Activated CD4-positive, CD25-positive, alpha-beta regulatory T cell treated with anti-CD3 and anti-CD28 coated beads, Interleukin-2, amount 50 U/mL, for 24 hours (primary cell): Measurements from ENCODE around the gene DNPH1.
A peak's percentile ranks its signal among the peaks of the same experiment; 100 is the strongest.

ENCODE experiments used
- ATAC-seq, 2 donors: fragments of 150-1000 bp; cut with Tn5 transposase; one replicate each; pipeline ENCODE4 v1.10.0; 2021; ENCODE audit warnings: mild to moderate bottlenecking in 1 of 2, moderate library complexity in 1 of 2

Gene DNPH1

DNA sequence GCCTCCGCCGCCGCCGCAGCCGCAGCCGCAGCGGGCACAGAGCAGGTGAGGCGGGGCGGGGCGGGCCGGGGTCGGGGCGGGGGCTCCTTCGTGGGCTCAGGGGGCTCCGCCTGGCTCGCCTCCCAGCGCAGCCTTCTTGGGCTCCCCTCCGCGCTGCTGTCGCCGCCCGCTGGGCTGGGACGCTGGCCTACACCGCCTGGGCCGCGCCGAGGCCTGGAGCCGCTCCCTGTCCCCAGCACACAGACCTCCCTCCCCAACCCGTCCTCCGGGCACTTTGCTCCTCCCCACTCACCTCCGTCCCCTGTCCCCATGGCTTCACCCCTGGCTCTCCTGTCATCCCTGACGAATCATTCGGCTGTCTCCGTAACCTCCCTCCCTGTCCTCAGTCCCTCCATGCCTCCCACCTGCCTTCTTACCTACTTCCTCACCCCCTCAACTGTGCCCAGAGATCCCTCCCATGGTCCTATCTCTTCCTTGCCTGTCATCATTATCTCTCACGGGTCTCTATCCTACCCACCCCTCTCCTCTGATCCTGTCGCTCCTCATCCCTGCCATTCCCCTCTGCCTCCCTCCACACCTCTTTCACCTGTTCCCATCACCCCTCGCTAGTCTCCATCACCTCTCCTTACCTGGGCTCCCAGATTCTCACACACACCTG lies 14.5 kb upstream of the DNPH1 start:
- ATAC-seq, result no peak

DNA sequence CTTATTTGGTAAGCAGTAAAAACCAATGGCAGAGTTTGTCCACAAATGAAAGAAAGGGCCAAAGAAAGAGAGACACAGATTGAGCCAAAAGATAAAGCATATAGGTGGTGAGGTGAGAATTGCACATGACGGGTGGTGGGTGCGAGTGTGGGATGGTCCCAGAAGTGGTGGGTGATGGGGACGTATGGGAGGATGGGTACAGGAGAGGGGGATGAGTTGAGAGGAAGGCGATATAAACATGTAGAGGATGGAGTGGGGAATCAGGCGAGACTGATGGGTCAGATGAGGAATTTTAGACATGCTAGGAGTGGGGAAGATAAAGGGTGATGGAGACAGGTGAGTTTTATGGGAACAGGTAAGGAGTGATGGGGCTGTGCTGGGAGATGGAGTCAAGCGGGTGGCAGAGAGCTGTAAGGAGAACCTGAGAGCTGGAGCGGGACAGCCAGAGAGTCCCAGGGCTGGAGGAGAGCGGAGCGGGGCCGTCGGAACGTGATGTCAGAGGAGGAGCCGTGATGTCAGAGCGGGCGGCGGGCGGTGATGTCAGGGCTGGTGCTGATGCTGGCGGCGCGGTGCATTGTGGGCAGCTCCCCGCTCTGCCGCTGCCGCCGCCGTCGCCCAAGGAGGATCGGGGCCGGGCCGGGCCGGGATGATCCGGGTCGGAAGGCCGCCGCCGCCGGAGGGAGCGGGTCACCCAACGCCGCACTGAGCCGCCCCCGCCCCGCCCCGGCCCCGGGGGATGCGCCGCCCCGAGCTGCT lies 13.8 kb upstream of the DNPH1 start, which contains the start of gene TTBK1:
Gene TTBK1, plus strand, starts transcription at position 574 of the 756 bp plus-strand sequence. CDS start 3,180 bp downstream, outside the sequence.
- no peak for ATAC-seq

DNA sequence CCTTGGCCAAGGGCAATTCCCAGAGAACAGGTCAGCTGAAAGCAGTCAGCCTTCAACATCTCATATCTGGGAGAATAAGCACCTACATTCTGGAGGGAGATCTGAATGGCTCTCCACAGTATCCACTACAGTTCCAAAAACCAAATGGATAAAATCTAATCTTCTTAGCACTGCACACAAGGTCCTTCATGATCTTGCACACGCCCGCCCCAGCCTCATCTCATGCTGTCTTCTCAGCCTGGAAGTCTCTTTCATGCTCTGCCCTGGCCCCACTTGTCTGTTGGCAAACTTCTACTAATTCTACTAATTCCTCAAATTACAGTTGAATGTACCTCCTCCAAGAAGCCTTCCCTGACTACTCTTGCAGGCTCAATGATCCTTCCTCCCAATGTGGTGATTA lies 12.2 kb upstream of the DNPH1 start:
- ATAC-seq, result no peak

DNA sequence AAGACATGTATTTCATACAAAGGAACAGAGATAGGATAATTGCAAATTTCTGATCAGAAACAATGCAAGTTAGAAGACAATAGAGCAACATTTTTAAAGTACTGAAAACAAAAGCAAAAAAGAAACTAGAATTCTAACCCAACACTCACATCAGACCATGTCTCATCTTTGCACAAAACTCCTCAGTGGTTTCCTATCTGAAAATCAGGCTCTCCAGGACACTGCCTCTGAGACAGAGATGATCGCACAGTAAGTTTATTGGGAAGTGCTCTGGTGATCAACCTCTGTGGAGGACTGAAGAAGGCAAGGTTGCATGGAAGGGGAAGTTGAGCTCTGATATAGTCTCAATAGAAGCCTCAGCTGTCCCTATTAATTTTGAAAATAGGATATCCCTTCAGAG lies 11.7 kb upstream of the DNPH1 start:
- ATAC-seq, result peak in 1 of 2 donors; percentile 28

DNA sequence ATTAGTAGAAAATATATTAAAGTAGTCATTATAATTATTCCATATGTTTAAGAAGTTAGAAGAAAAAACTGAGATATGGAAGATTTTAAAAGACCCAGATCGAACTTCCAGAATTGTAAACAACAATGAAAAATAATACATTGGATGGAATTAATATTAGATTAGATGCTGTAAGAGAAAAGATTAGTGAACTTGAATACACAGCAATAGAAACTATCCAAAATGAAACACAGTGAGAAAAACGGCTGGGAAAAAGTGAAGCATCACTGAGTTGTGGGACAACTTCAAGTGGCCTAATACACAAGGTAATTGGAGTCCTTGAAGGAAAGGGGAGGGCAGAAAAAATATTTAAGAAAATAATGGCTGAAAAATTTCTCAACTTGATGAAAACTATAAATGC lies 9.8 kb upstream of the DNPH1 start:
- no peak for ATAC-seq

DNA sequence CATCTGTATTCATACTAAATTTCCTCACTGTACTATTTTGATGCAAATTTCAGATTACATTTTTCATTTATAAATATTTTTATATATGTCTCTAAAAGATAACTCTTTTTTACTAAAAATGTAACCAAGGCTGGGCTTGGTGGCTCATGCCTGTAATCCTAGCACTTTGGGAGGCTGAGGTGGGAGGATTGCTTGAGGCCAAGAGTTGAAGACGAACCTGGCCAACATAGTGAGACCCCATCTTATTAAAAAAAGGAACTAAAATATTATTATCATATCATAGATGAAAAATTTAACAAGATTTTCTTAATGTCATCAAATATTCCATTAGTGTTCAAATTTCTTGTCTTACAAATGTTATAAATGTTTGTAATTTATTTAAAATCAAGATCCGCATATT lies 6.6 kb upstream of the DNPH1 start:
- no peak for ATAC-seq

DNA sequence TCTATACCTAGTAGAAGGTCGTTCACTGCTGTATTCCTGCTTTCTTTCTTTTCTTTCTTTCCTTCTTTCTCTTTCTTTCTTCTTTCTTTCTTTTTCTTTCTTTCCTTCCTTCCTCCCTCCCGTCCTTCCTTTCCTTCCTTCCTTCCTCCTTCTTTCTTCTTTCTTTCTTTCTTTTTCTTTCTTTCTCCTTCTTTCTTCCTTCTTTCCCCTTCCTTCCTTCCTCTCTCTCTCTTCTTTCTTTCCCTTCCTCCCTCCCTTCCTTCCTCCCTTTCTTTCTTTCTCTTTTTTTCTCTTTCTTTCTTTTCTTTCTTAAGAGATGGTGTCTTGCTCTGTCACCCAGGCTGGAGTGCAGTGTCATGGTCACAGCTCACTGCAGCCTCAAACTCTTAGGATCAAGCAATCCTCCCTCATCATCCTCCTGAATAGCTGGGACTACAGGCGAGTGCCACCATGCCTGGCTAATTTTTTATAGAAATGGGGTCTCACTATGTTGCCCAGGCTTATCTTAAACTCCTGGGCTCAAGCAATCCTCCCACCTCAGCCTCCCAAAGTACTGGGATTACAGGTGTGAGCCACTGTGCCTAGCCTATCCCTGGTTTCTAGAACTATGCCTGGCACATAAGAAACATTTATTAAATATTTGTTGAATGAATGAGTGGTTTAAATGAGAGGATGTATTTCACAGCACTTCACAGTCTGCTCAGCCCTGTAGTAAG lies 2.6 kb upstream of the DNPH1 start:
- no peak for ATAC-seq

DNA sequence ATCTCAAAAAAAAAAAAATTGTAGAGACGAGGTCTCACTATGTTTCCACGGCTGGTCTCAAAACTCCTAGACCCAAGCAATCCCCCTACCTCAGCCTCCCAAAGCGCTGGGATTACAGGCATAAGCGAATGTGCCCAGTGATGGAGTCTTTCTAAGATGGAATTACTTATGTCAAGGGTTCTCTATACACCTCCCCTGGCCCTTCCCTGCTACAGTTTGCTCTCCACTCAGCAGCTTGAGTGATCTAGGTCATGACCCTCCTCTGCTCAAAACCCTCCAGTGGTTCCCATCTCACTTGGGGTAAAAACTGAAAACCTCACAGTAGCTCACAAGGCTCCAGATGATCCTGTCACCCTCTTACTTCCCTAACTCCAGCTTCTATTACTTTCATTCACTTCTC lies 1.8 kb upstream of the DNPH1 start:
- ATAC-seq, result no peak

DNA sequence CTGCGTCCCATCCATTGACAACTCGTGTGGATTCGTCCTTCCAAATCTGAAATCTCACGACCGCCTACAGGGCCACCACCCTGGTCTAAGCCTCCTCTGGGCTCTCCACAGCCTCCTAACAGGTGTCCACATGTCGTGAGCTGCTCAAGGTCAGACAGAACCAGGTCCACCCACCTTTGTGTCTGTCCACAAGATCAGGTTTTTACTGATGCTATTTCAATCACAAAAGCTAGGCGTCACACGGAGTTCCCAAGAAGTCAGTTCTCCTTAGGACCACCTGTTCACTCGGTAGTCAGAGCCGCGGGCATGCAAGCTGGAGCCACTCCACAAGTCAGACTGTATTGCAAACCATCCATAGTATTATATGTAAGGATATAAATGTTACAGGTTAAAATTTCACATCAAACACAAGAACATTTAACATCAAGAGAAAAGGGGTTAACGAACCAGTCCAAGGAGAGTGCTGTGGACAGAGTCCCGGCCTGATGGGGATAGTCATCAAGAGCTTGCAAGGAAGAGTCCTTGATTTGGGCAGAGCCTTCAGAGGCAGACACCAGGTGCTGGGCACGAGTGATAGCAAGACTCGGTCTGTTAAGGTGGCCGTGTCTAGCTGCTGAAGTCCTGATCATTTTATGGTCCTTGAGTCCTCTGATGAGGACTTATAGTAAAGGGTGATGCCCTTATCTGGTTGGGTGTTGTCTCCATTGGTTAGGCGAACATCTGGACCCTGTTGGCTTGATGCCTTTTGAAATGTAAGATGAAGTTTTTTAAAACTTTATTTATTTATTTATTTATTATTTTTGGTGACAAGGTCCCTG lies 731 bp upstream of the DNPH1 start:
- no peak for ATAC-seq

DNA sequence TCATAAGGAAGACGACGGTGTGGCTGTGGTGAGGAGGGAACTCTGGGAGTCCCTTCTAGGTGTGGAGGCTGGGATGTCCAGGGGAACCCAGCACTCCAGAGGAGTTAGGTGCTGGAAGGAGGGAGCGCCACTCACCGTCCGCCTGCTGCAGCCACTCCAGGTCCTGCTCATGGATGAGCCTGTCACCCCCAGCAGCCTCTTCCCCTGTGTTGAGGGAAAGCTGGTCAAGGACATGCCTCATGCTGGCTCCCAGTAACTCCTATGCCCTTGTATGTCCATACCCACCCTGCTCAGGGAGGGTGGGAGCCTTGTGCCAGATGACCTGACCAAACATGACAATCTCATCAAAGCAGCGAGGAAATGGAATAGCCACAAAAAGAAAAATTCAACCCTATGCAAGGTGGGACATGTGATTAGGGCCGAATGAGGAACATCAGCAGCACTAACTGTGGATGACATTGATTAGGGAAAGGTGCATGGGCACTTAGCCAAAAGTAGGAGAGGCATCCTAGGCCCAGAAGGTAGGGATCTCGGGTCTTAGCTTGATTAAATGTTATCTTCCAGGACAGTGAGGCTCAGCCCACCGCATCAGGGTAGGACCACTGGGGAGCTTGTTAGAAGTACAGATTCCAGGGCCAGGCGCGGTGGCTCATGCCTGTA lies 3.0 kb downstream of the DNPH1 start:
- ATAC-seq, result no peak

DNA sequence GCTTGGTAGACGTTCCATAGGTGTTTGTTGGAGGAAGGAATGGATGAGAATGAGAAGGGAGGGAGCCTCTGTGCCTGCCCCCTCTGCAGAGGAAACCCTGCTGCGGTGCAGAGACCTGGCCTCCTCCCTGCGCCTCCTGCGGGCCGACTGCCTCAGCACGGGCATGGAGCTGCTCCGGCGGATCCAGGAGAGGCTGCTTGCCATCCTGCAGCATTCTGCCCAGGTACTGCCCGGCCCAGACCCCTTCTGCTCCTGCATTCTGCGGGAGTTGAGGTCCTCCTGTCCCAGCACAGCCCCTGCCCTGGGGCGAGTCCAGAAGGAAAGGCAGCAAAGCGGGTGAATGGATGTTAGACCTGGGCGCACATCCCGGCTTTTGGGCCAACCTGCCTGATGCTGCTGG lies 6.1 kb downstream of the DNPH1 start:
- ATAC-seq, result peak in 1 of 2 donors; percentile 10

DNA sequence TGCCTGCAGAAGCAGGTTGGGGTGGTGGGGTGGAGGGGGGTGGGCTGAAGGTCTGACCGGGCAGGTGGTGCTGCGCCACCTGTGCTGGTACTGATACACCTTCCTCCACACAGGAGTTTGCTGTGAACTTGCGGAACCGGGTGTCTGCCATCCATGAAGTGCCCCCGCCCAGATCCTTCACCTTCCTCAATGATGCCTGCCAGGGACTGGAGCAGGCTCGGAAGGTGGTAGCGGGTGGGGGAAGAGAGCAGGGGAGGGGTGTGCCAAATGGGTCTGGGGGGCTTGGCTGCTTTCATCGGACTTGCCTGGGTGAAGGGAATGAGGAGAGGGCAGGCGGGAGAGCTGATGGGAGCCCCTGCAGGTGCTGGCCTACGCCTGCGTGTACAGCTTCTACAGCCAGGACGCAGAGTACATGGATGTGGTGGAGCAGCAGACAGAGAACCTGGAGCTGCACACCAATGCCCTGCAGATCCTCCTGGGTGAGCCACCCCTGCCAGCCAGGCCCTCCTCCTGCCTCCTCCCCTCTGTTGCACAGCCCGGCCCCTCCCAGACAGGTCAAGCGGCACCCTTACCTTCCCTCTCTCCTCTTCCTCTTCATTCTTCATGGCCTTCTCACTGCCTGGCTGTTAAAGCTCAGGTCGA lies 6.7 kb downstream of the DNPH1 start:
- ATAC-seq, result no peak

DNA sequence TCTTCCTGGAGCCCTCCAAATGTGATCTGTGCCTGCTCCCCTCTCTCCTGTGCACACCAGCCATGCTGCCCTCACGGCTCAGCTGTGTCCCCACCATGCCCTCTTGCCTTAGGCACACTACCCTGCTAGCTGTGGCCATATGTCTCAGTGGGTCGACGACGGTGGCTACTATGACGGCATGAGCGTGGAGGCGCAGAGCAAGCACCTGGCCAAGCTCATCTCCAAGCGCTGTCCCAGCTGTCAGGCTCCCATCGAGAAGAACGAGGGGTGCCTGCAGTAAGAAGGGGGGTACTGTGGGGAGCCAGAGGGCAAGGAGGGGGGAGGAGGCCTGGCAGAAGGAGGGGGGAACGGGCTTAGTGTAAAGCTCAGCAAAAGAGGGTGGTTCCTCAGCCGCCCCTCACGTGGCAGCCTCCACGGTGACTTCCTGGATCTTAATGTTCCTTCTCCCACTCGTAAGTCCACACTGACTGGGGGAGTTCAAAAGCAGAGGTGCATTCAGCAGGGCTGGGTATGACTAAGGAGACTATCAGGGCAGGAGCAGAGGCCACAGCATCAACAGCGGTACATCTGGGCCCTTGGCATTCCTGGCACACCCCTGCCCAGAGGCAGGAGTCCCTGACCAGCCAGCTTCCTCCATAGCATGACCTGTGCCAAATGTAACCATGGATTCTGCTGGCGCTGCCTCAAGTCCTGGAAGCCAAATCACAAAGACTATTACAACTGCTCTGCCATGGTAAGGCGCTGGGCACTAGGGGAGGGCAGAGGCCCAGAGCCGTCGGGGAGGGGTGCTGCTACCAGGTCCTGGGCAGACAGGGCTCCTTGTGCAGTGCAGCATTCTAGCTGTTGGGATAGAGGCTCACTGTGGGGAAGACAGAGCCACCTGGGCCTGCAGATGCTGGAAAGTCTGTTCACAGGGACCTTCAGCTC lies 8.0 kb downstream of the DNPH1 start:
- ATAC-seq, result no peak

DNA sequence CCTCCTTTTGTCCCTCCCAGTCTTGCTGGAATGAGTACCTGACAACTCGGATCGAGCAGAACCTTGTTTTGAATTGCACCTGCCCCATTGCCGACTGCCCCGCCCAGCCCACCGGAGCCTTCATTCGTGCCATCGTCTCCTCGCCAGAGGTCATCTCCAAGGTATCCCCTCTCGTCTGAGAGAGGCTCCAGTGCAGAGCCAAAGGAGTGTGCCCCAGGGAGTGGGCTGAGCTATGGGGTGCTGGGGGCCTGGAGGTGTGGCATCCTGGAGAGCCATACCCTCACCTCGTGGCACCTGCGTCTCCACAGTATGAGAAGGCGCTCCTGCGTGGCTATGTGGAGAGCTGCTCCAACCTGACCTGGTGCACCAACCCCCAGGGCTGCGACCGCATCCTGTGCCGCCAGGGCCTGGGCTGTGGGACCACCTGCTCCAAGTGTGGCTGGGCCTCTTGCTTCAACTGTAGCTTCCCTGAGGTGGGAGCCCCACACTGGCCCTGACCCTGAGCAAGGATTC lies 8.8 kb downstream of the DNPH1 start:
- no peak for ATAC-seq

DNA sequence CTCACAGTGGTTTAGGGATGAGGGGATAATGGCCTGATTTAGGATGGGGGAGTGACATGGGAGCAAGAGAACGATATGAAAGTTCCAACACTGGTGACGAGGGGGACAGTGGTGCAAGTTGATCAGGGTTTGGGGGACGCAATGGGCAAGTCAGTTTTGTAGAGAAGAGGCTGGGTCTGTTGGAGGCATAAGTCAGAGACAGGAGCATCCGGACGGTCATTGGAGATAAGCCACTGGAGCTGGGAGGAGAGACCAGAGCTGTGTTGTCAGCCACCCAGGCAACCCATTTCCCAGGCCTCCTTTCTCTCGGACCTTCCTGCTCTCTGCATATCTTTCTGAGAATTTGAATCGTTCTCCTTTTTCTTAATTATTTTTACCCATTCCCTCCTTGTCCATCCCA lies 9.5 kb downstream of the DNPH1 start:
- ATAC-seq, result no peak

DNA sequence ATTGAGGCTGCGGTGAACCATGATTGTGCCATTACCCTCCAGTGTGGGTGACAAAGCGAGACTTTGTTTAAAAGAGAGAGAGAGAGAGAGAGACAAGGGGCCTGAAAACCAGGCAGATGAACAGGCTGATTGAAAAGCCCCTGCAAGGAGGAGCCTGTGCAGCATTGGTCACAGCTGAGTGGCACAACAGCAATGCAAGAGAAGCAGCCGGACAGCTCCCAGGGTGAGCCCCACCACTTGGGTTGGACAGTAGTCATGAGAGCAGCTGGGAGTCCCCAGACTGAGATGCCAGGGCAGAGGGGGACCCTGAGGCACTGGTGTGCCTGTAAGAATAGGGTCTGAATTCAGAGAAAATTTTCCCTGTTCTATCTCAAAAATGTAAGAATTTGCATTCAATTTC lies 10.2 kb downstream of the DNPH1 start:
- ATAC-seq, result no peak

DNA sequence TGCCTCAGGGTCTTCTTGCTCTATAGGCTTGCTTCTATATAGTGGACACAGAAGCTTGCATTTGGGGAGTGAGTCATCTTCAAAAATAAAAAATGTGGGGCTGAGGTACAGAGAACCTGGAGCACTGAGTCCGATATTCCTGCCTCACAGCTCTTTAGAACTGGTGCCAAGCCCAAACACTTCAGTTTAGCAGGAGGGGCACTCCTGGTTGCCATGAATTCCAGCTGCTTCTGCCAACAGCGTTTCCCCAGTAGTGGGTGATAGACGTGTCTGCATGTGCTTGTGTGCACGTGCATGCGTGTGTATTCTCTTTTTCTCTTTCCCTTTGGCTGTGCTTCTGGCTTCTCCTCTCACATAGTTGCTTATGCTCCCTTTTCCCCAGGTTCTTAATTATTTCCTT lies 11.9 kb downstream of the DNPH1 start:
- ATAC-seq, result no peak

DNA sequence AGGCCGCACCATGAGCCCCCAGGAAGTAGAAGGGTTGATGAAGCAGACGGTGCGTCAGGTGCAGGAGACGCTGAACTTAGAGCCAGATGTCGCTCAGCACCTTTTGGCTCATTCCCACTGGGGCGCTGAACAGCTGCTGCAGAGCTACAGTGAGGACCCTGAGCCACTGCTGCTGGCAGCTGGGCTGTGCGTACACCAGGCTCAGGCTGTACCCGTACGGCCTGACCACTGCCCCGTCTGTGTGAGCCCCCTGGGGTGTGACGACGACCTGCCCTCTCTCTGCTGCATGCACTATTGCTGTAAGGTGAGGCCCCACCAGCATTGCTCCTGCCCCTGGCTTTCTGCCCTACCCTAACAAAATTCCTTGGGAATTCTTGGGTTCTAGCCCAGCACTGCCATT lies 13.1 kb downstream of the DNPH1 start:
- ATAC-seq, result no peak

DNA sequence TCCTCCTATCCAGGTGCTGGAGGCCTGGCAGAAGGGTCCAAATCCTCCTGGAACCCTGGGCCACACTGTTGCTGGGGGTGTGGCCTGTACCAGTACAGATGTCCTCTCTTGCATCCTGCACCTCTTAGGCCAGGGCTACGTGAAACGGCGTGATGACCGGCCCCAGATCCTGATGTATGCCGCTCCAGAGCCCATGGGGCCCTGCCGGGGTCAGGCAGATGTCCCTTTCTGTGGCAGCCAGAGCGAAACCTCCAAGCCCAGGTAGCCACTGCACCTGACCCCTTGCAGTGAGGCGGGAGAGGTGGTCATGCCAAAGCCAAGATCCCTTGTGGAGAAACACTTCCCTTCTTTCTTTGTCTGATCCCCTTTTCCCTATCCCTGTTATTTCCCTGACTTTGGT lies 14.2 kb downstream of the DNPH1 start:
- no peak for ATAC-seq

DNA sequence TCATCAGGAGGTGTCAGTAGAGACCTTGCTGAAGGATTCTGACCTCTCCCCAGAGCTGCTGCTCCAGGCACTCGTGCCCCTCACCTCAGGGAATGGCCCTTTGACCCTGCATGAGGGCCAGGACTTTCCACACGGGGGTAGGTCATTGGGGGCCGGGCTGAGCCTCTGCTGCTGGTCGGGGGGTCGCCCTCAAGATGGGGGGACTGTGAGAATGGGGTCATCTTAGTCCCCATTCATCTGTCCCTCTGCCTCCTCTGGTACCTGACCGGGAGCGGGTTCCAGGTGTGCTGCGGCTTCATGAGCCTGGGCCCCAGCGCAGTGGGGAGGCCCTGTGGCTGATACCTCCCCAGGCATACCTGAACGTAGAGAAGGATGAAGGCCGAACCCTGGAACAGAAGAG lies 15.8 kb downstream of the DNPH1 start:
- ATAC-seq, result no peak

DNA sequence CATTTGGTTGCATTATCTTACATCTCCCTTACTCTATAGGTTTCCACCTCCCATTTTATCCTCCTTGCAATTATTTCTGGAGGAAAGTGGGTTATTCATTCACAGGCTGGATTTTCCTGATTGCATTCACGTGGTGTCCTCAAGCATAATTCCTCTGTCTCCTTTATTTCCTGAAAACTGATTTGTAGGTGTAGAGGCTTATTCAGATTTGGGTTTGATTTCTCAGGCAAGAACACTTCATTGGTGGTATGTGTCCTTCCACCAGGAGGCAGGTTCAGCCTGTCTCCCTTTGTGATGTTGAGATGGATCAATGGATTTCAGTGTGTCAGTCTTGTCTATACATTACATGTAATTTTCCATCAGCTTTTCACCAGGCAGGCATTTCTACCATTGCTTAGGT lies 17.3 kb downstream of the DNPH1 start:
- ATAC-seq, result no peak
